ENCODE data around the gene DUOX2. TPM values are rescaled to one million over a fixed set of nuclear protein-coding genes. Genes with fewer than 3 reads are reported as not detected.
A peak's percentile ranks its signal among the peaks of the same experiment; 100 is the strongest.

DUOX2 gene
- total and polyA plus RNA-seq, 2 of the 13 experiments (the other 11 are each of a cell fraction or from before 2014, with no cell fraction given), result 0.08 TPM; not detected in 1

DNA sequence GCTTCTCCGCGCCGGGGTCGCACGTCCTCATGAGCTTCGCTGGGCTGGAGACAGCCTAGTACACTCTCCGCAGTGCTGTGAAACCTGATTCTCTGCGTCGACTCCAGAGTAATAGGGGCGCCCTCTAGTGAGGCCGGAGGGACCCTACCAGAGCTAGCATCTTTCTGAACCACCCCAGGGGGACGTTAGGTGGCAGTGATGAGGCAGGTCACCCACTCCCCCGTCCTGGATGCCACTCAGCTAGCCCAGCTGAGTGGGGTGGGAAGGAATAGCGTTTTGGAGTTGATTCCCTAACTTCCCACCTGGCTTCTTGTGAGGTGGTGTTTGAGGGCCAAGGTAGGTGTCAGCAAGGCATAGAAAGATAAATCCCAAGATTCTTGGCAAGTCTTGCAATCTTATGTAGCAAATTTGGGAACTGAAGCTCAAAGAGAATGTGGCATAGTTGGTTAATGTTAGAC lies 4.2 kb upstream of the DUOX2 start (continued):
- TF ChIP-seq KLF12 (CRISPR knock-in tag; IDR thresholded peaks at IDR 0.05; ENCODE audit: borderline replicate concordance) (no peak), KAT7 (CRISPR knock-in tag; IDR thresholded peaks at IDR 0.05; ENCODE audit: borderline replicate concordance) (no peak), HOXA3 (CRISPR knock-in tag; IDR thresholded peaks at IDR 0.05) (peak; percentile 45; the same call in 1 of the 2 replicates), PPARG (CRISPR knock-in tag; conservative IDR thresholded peaks at IDR 0.05) (0 out of 2 replicates have a peak, but pooled peaks have one; percentile 21), ZBTB38 (CRISPR knock-in tag; IDR thresholded peaks at IDR 0.05) (0 out of 2 replicates have a peak, but pooled peaks have one; percentile 37), SRY (CRISPR knock-in tag; IDR thresholded peaks at IDR 0.05) (no peak), ZNF441 (CRISPR knock-in tag; IDR thresholded peaks at IDR 0.05; ENCODE audit: borderline replicate concordance) (peak; percentile 53; the same call in 1 of the 2 replicates), FOXP1 (IDR thresholded peaks at IDR 0.05) (no peak), FOXP1 (CRISPR knock-in tag; IDR thresholded peaks at IDR 0.05) (0 out of 2 replicates have a peak, but pooled peaks have one; percentile 13), ZNF331 (CRISPR knock-in tag; IDR thresholded peaks at IDR 0.05) (peak; percentile 53; the same call in 1 of the 2 replicates), NONO (IDR thresholded peaks at IDR 0.05) (no peak), NONO (CRISPR knock-in tag; conservative IDR thresholded peaks at IDR 0.05) (peak; percentile 59; the same call in 1 of the 2 replicates), ZNF44 (CRISPR knock-in tag; IDR thresholded peaks at IDR 0.05) (0 out of 2 replicates have a peak, but pooled peaks have one; percentile 50), NR1H2 (CRISPR knock-in tag; IDR thresholded peaks at IDR 0.05; ENCODE audit: borderline replicate concordance, low read depth) (no peak), TAF15 (IDR thresholded peaks at IDR 0.05; ENCODE audit: low read depth, low read length, poor library complexity, severe bottlenecking) (no peak), KDM5A (IDR thresholded peaks at IDR 0.05; ENCODE audit: borderline replicate concordance, low read length) (no peak), RXRB (CRISPR knock-in tag; IDR thresholded peaks at IDR 0.05; ENCODE audit: borderline replicate concordance) (peak; percentile 47; the same call in 1 of the 2 replicates), KDM3A (CRISPR knock-in tag; IDR thresholded peaks at IDR 0.05; ENCODE audit: low read depth) (peak; percentile 88; the same call in 1 of the 2 replicates), TEAD2 (CRISPR knock-in tag; IDR thresholded peaks at IDR 0.05) (no peak)
- TF ChIP-seq, protein P1, sequence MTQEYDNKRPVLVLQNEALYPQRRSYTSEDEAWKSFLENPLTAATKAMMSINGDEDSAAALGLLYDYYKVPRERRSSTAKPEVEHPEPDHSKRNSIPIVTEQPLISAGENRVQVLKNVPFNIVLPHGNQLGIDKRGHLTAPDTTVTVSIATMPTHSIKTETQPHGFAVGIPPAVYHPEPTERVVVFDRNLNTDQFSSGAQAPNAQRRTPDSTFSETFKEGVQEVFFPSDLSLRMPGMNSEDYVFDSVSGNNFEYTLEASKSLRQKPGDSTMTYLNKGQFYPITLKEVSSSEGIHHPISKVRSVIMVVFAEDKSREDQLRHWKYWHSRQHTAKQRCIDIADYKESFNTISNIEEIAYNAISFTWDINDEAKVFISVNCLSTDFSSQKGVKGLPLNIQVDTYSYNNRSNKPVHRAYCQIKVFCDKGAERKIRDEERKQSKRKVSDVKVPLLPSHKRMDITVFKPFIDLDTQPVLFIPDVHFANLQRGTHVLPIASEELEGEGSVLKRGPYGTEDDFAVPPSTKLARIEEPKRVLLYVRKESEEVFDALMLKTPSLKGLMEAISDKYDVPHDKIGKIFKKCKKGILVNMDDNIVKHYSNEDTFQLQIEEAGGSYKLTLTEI (CRISPR knock-in tag; conservative IDR thresholded peaks at IDR 0.05), result no peak
- TF ChIP-seq, protein P2, sequence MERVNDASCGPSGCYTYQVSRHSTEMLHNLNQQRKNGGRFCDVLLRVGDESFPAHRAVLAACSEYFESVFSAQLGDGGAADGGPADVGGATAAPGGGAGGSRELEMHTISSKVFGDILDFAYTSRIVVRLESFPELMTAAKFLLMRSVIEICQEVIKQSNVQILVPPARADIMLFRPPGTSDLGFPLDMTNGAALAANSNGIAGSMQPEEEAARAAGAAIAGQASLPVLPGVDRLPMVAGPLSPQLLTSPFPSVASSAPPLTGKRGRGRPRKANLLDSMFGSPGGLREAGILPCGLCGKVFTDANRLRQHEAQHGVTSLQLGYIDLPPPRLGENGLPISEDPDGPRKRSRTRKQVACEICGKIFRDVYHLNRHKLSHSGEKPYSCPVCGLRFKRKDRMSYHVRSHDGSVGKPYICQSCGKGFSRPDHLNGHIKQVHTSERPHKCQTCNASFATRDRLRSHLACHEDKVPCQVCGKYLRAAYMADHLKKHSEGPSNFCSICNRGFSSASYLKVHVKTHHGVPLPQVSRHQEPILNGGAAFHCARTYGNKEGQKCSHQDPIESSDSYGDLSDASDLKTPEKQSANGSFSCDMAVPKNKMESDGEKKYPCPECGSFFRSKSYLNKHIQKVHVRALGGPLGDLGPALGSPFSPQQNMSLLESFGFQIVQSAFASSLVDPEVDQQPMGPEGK (CRISPR knock-in tag; IDR thresholded peaks at IDR 0.05), result no peak
- TF ChIP-seq, protein P3, sequence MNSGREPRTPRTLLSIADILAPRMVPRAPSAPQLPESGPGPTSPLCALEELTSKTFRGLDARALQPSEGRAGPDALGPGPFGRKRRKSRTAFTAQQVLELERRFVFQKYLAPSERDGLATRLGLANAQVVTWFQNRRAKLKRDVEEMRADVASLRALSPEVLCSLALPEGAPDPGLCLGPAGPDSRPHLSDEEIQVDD (CRISPR knock-in tag; IDR thresholded peaks at IDR 0.05; ENCODE audit: borderline replicate concordance), result no peak
- TF ChIP-seq, protein P4, sequence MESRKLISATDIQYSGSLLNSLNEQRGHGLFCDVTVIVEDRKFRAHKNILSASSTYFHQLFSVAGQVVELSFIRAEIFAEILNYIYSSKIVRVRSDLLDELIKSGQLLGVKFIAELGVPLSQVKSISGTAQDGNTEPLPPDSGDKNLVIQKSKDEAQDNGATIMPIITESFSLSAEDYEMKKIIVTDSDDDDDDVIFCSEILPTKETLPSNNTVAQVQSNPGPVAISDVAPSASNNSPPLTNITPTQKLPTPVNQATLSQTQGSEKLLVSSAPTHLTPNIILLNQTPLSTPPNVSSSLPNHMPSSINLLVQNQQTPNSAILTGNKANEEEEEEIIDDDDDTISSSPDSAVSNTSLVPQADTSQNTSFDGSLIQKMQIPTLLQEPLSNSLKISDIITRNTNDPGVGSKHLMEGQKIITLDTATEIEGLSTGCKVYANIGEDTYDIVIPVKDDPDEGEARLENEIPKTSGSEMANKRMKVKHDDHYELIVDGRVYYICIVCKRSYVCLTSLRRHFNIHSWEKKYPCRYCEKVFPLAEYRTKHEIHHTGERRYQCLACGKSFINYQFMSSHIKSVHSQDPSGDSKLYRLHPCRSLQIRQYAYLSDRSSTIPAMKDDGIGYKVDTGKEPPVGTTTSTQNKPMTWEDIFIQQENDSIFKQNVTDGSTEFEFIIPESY (CRISPR knock-in tag; IDR thresholded peaks at IDR 0.05), result peak; percentile 87
- TF ChIP-seq, protein P5, sequence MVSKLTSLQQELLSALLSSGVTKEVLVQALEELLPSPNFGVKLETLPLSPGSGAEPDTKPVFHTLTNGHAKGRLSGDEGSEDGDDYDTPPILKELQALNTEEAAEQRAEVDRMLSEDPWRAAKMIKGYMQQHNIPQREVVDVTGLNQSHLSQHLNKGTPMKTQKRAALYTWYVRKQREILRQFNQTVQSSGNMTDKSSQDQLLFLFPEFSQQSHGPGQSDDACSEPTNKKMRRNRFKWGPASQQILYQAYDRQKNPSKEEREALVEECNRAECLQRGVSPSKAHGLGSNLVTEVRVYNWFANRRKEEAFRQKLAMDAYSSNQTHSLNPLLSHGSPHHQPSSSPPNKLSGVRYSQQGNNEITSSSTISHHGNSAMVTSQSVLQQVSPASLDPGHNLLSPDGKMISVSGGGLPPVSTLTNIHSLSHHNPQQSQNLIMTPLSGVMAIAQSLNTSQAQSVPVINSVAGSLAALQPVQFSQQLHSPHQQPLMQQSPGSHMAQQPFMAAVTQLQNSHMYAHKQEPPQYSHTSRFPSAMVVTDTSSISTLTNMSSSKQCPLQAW (CRISPR knock-in tag; IDR thresholded peaks at IDR 0.05), result peak; percentile 82; the same call in 1 of the 2 replicates
